ENCODE data around the gene PAFAH1B2. TPM values are rescaled to one million over a fixed set of nuclear protein-coding genes. Genes with fewer than 3 reads are reported as not detected.
A peak's percentile ranks its signal among the peaks of the same experiment; 100 is the strongest.

Gene PAFAH1B2
- total and polyA plus RNA-seq, 2 of the 8 experiments (the other 6 are each of a cell fraction or from before 2014, with no cell fraction given), result 38.2 to 161 TPM

- peak overlapping the region; percentile 94; the same call in 1 of the 2 replicates for H2BK12ac ChIP-seq (ENCODE audit: low read depth, low read length)
- H2AFZ ChIP-seq (ENCODE audit: low read length), result no peak overlapping the region
- peak overlapping the region; percentile 67 to 81 for H3K4me2 ChIP-seq (ENCODE audit: insufficient read depth in 1 of 2, low read depth in 2 of 2, low read length in 2 of 2)
- ChIA-PET CTCF (ENCODE audit: partially characterized antibody) (interaction anchor here (0.7 to 18.7 kb wide), 3 partner anchors 18 to 27 kb away, joined by 3 to 449 read pairs (median 249); partner anchors contain the start of genes PCSK7, RNF214 and SIDT2), POLR2A (ENCODE audit: partially characterized antibody) (interaction anchor here (1.0 to 10.3 kb wide), 10 partner anchors 12 to 56 kb away, joined by 3 to 153 read pairs (median 5); partner anchors contain the start of genes PAFAH1B2, RNF214 and SIDT2)
- TF ChIP-seq TAF7 (optimal IDR thresholded peaks at IDR 0.05; ENCODE audit: borderline replicate concordance, low read depth, low read length) (peak; percentile 30), EZH2 (IDR thresholded peaks at IDR 0.05; ENCODE audit: low read depth, low read length, severe bottlenecking) (no peak), POLR2AphosphoS5 (IDR thresholded peaks at IDR 0.05; ENCODE audit: low read depth, low read length) (0 out of 2 replicates have a peak, but pooled peaks have one; percentile 69), PHF8 (conservative IDR thresholded peaks at IDR 0.05; ENCODE audit: low read depth, low read length) (0 out of 2 replicates have a peak, but pooled peaks have one; percentile 12), CHD2 (IDR thresholded peaks at IDR 0.05; ENCODE audit: low read length) (no peak)
- H3K9ac ChIP-seq (replicated peaks in 1 of 4; ENCODE audit: extremely low read depth in 1 of 4, low read depth in 3 of 4, low read length in 3 of 4), result peak overlapping the region in 3 of 4 experiments; percentile 64 to 68 (median 67); a peak in 5 of 7 replicates
- no peak overlapping the region for H3K23ac ChIP-seq (ENCODE audit: insufficient read length)
- peaks cover 6% of the 10 kb centered on the region; the same call in 1 of the 2 replicates for H3K23me2 ChIP-seq (ENCODE audit: low read depth, low read length)
- no peak overlapping the region for H3K56ac ChIP-seq (replicated peaks; ENCODE audit: insufficient read length, low read depth, low read length)
- no peaks in the 10 kb centered on the region; the same call in 1 of the 2 replicates for H3K79me1 ChIP-seq (ENCODE audit: low read depth, low read length)
- no peak overlapping the region for H3K4ac ChIP-seq (replicated peaks; ENCODE audit: insufficient read length, low read depth, low read length)
- peak overlapping the region; percentile 74; the same call in 1 of the 2 replicates for H3K27ac ChIP-seq (ENCODE audit: low read depth, low read length)
- H2BK20ac ChIP-seq (ENCODE audit: low read length), result 0 out of 2 replicates have a peak overlapping the region, but pooled peaks have one; percentile 32
- no peak overlapping the region for H3K14ac ChIP-seq (ENCODE audit: insufficient read length)
- peaks cover 7 to 32% (median 28%) of the 10 kb centered on the region in 4 experiments for H3K4me1 ChIP-seq (replicated peaks in 1 of 4; ENCODE audit: control insufficient read depth in 3 of 4, insufficient read depth in 4 of 4, low read length in 3 of 4)
- H2BK120ac ChIP-seq (replicated peaks; ENCODE audit: low read depth, low read length), result no peak overlapping the region
- H4K5ac ChIP-seq (ENCODE audit: insufficient read length, low read depth, low read length), result no peak overlapping the region
- 26% methylated on average over 12 of the region's 13 CpGs; no CpG with 5 or more reads in 1 of the 2 experiments for WGBS, 2 experiments (ENCODE audit: extremely low coverage in 1 of 2, insufficient coverage in 1 of 2, insufficient read length in 1 of 2, insufficient replicate concordance in 2 of 2, low coverage in 1 of 2, low lambda C conversion rate in 2 of 2, missing lambda C conversion rate in 1 of 2)
- peak overlapping the region; percentile 59; the same call in 1 of the 2 replicates for H2AK5ac ChIP-seq (ENCODE audit: low read depth, low read length)
- H3K18ac ChIP-seq (ENCODE audit: extremely low read depth, low read length), result peak overlapping the region; percentile 65; the same call in 1 of the 2 replicates
- H3K4me3 ChIP-seq (ENCODE audit: extremely low read depth in 1 of 4, insufficient read depth in 2 of 4, low read depth in 3 of 4, low read length in 4 of 4), result peak overlapping the region; percentile 37 to 58 (median 47)
- H3K36me3 ChIP-seq (ENCODE audit: control insufficient read depth in 2 of 4, insufficient read depth in 4 of 4, low read length in 3 of 4), result peaks cover 2 to 6% (median 5%) of the 10 kb centered on the region in 4 experiments; a peak in 3 of 8 replicates
- H4K91ac ChIP-seq (replicated peaks; ENCODE audit: insufficient read length, low read length), result no peak overlapping the region
- H3K27me3 ChIP-seq (replicated peaks in 1 of 4; ENCODE audit: control insufficient read depth in 3 of 4, extremely low read depth in 1 of 4, insufficient read depth in 3 of 4, low read length in 3 of 4), result no peaks in the 10 kb centered on the region; a peak in 1 of 7 replicates
- H2BK15ac ChIP-seq (ENCODE audit: low read length), result 0 out of 2 replicates have a peak overlapping the region, but pooled peaks have one; percentile 72
- H2BK5ac ChIP-seq (ENCODE audit: low read depth, low read length), result peak overlapping the region; percentile 87
- no peak for FAIRE-seq
- no peaks in the 10 kb centered on the region for H3K9me3 ChIP-seq (ENCODE audit: insufficient read depth in 2 of 2, low read depth in 1 of 2, low read length in 1 of 2)
- H3K79me2 ChIP-seq (ENCODE audit: control insufficient read depth in 1 of 2, insufficient read depth in 2 of 2, low read length in 2 of 2), result peaks cover 0 to 14% of the 10 kb centered on the region in 2 experiments; a peak in 1 of 4 replicates
- peaks cover 2% of the 10 kb centered on the region in 2 experiments for H4K20me1 ChIP-seq (replicated peaks in 1 of 2; ENCODE audit: control insufficient read depth in 1 of 2, insufficient read depth in 2 of 2, low read length in 2 of 2)
- peak in 1 of 2 experiments; percentile 50 for DNase-seq (ENCODE audit: low read depth in 1 of 2, low spot score in 2 of 2)
- H4K8ac ChIP-seq (ENCODE audit: extremely low read depth, insufficient read depth, low read length), result peak overlapping the region; percentile 38; the same call in 1 of the 2 replicates
Measured at GRCh38 chr11:117199916-117200812, 56.1 kb downstream of the PAFAH1B2 start.

Measured in H1 (cell line).